Skeletal muscle tissue (tissue), 4 donors: ENCODE results near the gene PRAC2. TPM values are rescaled to one million over a fixed set of nuclear protein-coding genes. Genes with fewer than 3 reads are reported as not detected.

Source experiments
- H3K27ac ChIP-seq: one replicate; pipeline ENCODE4 v1.7.0; 2013; ENCODE audit warnings: mild to moderate bottlenecking, low read depth, low read length, inconsistent platforms
- H3K27me3 ChIP-seq, 3 donors: one replicate each; pipeline ENCODE4 v1.7.0; 2013; ENCODE audit warnings: low read length in 3 of 3; ENCODE audit not compliant: control insufficient read depth in 3 of 3, insufficient read depth in 3 of 3
- H3K36me3 ChIP-seq, 3 donors: one replicate each; pipeline ENCODE4 v1.7.0; 2013; ENCODE audit warnings: low read length in 3 of 3; ENCODE audit not compliant: control insufficient read depth in 3 of 3, insufficient read depth in 3 of 3
- H3K4me1 ChIP-seq, 3 donors: one replicate each; pipeline ENCODE4 v1.7.0; 2013; ENCODE audit warnings: low read length in 3 of 3, mild to moderate bottlenecking in 3 of 3; ENCODE audit not compliant: control insufficient read depth in 3 of 3, insufficient read depth in 3 of 3
- H3K4me3 ChIP-seq, 3 donors: one replicate each; pipeline ENCODE4 v1.7.0; 2013; ENCODE audit warnings: low read length in 3 of 3
- H3K9ac ChIP-seq, 3 donors: one replicate each; pipeline ENCODE4 v1.7.0; 2013; ENCODE audit warnings: low read length in 3 of 3, mild to moderate bottlenecking in 3 of 3, moderate library complexity in 2 of 3, low read depth in 1 of 3
- H3K9me3 ChIP-seq, 3 donors: one replicate each; pipeline ENCODE4 v1.7.0; 2013; ENCODE audit warnings: low read length in 3 of 3; ENCODE audit not compliant: control insufficient read depth in 3 of 3
- total RNA-seq: library from RNA; depleted of rRNA; stranded (reverse); fragments of >200 nt; gene quantifications from one replicate; pipeline ENCODE4 v1.2.3, GENCODE V29; 2014
- donor health status: Osteomylitis.

The PRAC2 gene
- not detected for total RNA-seq

DNA sequence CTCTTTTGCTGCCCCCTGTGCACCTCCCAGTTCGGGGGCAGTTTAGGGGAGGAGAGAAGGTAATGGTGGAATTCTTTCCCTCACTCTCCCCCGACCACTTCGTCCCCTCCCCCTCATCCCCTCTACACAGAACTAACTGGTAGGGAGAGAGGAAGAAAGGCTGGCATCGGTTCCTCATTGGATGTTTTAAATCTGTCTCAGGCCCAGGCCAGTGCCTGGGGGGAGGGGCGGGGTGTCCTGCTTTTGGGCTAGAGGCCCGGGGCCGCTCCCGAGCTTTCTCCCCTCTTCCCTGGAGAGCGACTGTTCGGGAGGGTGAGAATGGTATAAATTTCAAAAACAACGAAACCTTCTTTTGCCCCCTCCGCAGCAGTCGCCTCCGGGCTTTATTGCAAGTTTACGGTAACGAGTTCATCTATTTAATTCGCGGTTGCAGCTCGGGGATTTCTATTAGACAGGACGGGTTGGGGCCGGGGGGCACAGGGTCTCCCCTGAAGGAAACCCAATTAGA lies at the start of gene PRAC2:
Gene PRAC2, plus strand, starts transcription at position 271 of the 508 bp plus-strand sequence. CDS start 1,226 bp downstream, outside the sequence.
- Histone ChIP-seq H3K9ac (no peak within 1 kb of the TSS), H3K4me1 (peaks cover 10 to 33% (median 19%) of the 10 kb centered on the region in 3 donors), H3K27me3 (peaks cover 96 to 99% (median 98%) of the 10 kb centered on the region in 3 donors), H3K27ac (no peak within 1 kb of the TSS), H3K9me3 (no peaks in the 10 kb centered on the region), H3K36me3 (no peaks in the 10 kb centered on the region), H3K4me3 (no peak within 1 kb of the TSS)

- H3K9ac ChIP-seq = no peak overlapping the region
- H3K4me3 ChIP-seq = no peak overlapping the region
- H3K36me3 ChIP-seq = no peaks in the 10 kb centered on the region
- no peaks in the 10 kb centered on the region for H3K9me3 ChIP-seq
- H3K27ac ChIP-seq = no peak overlapping the region
- H3K4me1 ChIP-seq = peaks cover 0 to 7% (median 6%) of the 10 kb centered on the region in 3 donors
- H3K27me3 ChIP-seq = peaks cover 18 to 33% (median 19%) of the 10 kb centered on the region in 3 donors
Observed at GRCh38 chr17:48676963-48677558, 45.9 kb upstream of the PRAC2 start.

- Histone ChIP-seq H3K4me1 (peaks cover 0 to 7% (median 6%) of the 10 kb centered on the region in 3 donors), H3K4me3 (no peak overlapping the region), H3K27ac (no peak overlapping the region), H3K9ac (no peak overlapping the region), H3K27me3 (peaks cover 13 to 32% (median 17%) of the 10 kb centered on the region in 3 donors), H3K36me3 (no peaks in the 10 kb centered on the region), H3K9me3 (no peaks in the 10 kb centered on the region)
Observed at GRCh38 chr17:48678141-48678971, 44.6 kb upstream of the PRAC2 start.

DNA sequence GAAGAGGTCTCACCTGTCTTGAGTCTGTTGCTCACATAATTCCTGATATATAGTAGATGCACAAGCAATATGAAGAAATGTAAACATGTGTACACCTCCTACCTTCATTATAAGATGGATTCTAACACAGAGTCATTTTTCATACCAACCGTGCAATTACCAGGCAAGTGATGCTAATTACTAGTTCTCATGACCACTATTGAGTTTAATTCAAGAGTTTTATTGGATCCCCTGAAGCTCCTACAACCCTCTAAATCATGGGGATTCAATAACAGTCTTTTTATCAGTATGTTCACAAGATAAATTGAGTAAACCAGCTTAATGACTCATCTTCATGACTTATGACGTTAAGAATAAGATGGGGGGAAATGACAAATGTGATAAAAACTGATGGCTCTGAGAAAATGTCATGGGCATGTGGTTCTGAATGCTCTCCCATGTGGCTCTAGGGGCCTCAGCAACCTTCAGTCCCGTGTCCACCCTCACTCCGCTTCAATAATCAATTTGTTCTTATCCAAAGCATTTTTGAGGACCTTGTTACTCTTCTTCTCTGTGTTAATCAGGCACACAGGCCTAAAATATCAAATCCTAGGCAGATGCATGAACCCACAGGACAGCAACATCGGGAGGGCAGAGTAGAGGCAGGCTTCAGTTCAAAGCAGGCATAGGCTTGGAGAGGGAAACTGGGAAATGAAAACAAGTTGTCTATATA lies 43.4 kb upstream of the PRAC2 start:
- H3K27me3 ChIP-seq = peaks cover 17 to 33% (median 18%) of the 10 kb centered on the region in 3 donors
- no peak overlapping the region for H3K27ac ChIP-seq
- no peaks in the 10 kb centered on the region for H3K36me3 ChIP-seq
- H3K4me1 ChIP-seq = peaks cover 0 to 7% (median 6%) of the 10 kb centered on the region in 3 donors
- H3K9ac ChIP-seq = no peak overlapping the region
- no peaks in the 10 kb centered on the region for H3K9me3 ChIP-seq
- no peak overlapping the region for H3K4me3 ChIP-seq

GRCh38 chr17:48681609-48682008 lies 41.4 kb upstream of the PRAC2 start:
- Histone ChIP-seq H3K36me3 (no peaks in the 10 kb centered on the region), H3K4me1 (peaks cover 0 to 7% (median 6%) of the 10 kb centered on the region in 3 donors), H3K27me3 (peaks cover 18 to 34% (median 21%) of the 10 kb centered on the region in 3 donors), H3K4me3 (no peak overlapping the region), H3K27ac (no peak overlapping the region), H3K9me3 (no peaks in the 10 kb centered on the region), H3K9ac (no peak overlapping the region)

- Histone ChIP-seq H3K36me3 (no peaks in the 10 kb centered on the region), H3K27me3 (peaks cover 0 to 26% (median 18%) of the 10 kb centered on the region in 3 donors), H3K9ac (no peak overlapping the region), H3K4me3 (no peak overlapping the region), H3K27ac (no peak overlapping the region), H3K9me3 (peaks cover 0 to 3% (median 0%) of the 10 kb centered on the region in 3 donors), H3K4me1 (no peaks in the 10 kb centered on the region)
Observed at GRCh38 chr17:48690655-48691054, 32.3 kb upstream of the PRAC2 start.

DNA sequence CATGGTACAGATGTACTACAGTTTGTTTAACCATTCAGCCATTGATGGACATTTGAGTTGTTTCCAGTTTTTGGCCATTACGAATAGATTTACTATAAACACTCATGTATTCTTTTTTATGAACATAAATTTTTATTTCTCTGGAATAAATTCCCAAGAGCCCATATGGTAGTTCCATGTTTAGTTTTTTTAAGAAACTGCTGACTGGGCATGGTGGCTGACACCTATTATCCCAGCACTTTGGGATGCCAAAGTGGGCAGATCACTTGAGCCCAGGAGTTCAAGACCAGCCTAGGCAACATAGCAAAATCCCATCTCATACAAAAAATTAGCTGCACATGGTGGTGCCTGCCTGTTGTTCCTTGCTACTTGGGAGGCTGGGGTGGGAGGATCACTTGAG lies 30.9 kb upstream of the PRAC2 start:
- no peaks in the 10 kb centered on the region for H3K36me3 ChIP-seq
- H3K4me3 ChIP-seq = no peak overlapping the region
- no peaks in the 10 kb centered on the region for H3K4me1 ChIP-seq
- no peak overlapping the region for H3K27ac ChIP-seq
- peaks cover 3 to 24% (median 19%) of the 10 kb centered on the region in 3 donors for H3K27me3 ChIP-seq
- no peak overlapping the region for H3K9ac ChIP-seq
- peaks cover 0 to 3% (median 0%) of the 10 kb centered on the region in 3 donors for H3K9me3 ChIP-seq

DNA sequence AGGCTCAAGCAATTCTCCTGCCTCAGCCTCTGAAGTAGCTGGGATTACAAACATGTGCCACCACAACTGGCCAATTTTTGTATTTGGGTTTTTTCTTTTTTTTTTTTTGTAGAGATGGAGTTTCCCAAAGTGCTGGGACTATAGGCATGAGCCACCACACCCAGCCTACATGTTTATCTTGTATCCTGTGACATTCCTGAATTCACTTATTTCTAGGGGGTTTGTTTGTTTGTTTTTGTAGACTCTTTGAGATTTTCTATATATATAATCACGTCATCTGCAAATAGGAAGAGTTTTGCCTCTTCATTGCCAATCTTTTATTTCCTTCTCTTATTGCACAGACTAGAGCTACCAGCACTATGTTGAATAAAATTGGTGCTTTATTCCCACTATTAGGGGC lies 29.8 kb upstream of the PRAC2 start:
- H3K27ac ChIP-seq = no peak overlapping the region
- H3K9me3 ChIP-seq = peaks cover 0 to 3% (median 0%) of the 10 kb centered on the region in 3 donors
- peaks cover 7 to 22% (median 16%) of the 10 kb centered on the region in 3 donors for H3K27me3 ChIP-seq
- no peaks in the 10 kb centered on the region for H3K4me1 ChIP-seq
- no peaks in the 10 kb centered on the region for H3K36me3 ChIP-seq
- no peak overlapping the region for H3K9ac ChIP-seq
- no peak overlapping the region for H3K4me3 ChIP-seq

DNA sequence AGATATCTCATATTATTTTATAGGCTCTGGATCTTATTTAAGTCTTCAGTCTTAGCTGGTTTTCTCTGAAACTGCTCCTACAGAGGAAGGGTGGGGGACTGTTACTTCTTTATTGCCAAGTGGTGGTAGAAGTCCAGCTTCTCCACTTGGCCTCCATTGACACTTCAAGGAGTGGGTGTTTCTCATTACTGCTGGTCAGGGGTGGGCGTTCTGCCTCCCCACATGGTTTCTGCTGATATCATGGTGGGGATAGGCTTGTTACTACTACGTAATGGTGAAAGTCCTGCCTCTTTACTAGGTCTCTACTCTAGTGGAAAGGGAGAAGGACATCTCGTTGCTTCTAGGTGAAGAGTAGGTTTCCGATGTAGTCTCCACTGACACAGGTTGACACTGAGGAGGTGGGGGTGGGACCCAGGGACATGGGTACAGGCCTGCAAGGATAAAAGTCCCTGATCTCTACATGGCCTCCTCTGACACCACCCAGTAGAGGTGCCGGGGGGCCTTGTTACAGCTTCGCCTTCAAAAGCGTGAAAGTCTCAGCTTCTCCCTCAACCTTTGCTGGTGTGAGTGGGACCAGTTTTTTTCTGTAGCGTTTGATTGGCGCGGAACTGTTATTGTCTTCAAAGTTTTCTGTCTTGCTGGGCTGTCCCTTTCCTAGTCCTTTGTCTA lies 21.0 kb upstream of the PRAC2 start:
- H3K36me3 ChIP-seq = no peaks in the 10 kb centered on the region
- no peak overlapping the region for H3K9ac ChIP-seq
- H3K27me3 ChIP-seq = peaks cover 46 to 51% (median 47%) of the 10 kb centered on the region in 3 donors
- no peaks in the 10 kb centered on the region for H3K4me1 ChIP-seq
- H3K4me3 ChIP-seq = no peak overlapping the region
- no peaks in the 10 kb centered on the region for H3K9me3 ChIP-seq
- H3K27ac ChIP-seq = no peak overlapping the region
